ENCODE measurements around the gene ITPRIPL2. TPM values are rescaled to one million over a fixed set of nuclear protein-coding genes. Genes with fewer than 3 reads are reported as not detected.
A peak's percentile ranks its signal among the peaks of the same experiment; 100 is the strongest.

Gene ITPRIPL2
- total and polyA plus RNA-seq, 10 donors: 2.2 to 41.5 (median 24.9) TPM

- peaks cover 0 to 28% (median 20%) of the 10 kb centered on the region in 6 donors for H3K4me1 ChIP-seq
- H3K27ac ChIP-seq: no peak within 1 kb of the TSS
- peaks cover 0 to 51% (median 26%) of the 10 kb centered on the region in 7 donors for H3K27me3 ChIP-seq (replicated peaks in 1 of 7)
- DNase-seq: peak; percentile 88
- no peaks in the 10 kb centered on the region for H3K36me3 ChIP-seq
- H3K9me3 ChIP-seq: peaks cover 0 to 6% (median 0%) of the 10 kb centered on the region in 8 donors
- H3K4me3 ChIP-seq: peak within 1 kb of the TSS; percentile 21 to 76 (median 44)
- TF ChIP-seq POLR2A (IDR thresholded peaks at IDR 0.05) (no peak), CTCF (IDR thresholded peaks at IDR 0.05 in 8 of 11, conservative IDR thresholded peaks at IDR 0.05 in 3 of 11) (peak in 9 of 11 experiments; percentile 22 to 77 (median 64)), POLR2AphosphoS5 (IDR thresholded peaks at IDR 0.05) (peak in 1 of 3 donors; percentile 30)
- WGBS, 5 donors: 0 to 3% (median 1%) methylated on average over 24 to 63 of the region's 63 CpGs
- intact Hi-C loops (cut with DNase I; ENCODE audit: low total_unique reads): no loop called here
Observed at GRCh38 chr16:19167710-19168370, 54.1 kb downstream of the ITPRIPL2 start, which contains the start of gene SYT17. Gene SYT17 (plus strand): TSS chr16:19168240. CDS start chr16:19168647, 407 bp downstream.

GRCh38 chr16:19168371-19169081 is 54.8 kb downstream of the ITPRIPL2 start:
- WGBS, 5 donors: 1 to 2% (median 2%) methylated on average over 48 to 68 of the region's 68 CpGs
- H3K36me3 ChIP-seq: no peaks in the 10 kb centered on the region
- peak overlapping the region; percentile 21 to 76 (median 44) for H3K4me3 ChIP-seq
- H3K27me3 ChIP-seq (replicated peaks in 1 of 7): peaks cover 0 to 51% (median 26%) of the 10 kb centered on the region in 7 donors
- H3K9me3 ChIP-seq: peaks cover 0 to under 1% (median 0%) of the 10 kb centered on the region in 8 donors
- intact Hi-C loops (cut with DNase I; ENCODE audit: low total_unique reads): no loop called here
- H3K4me1 ChIP-seq: peaks cover 0 to 28% (median 20%) of the 10 kb centered on the region in 6 donors
- DNase-seq: peak; percentile 74
- H3K27ac ChIP-seq: no peak overlapping the region
- TF ChIP-seq CTCF (IDR thresholded peaks at IDR 0.05 in 8 of 11, conservative IDR thresholded peaks at IDR 0.05 in 3 of 11) (no peak), POLR2AphosphoS5 (IDR thresholded peaks at IDR 0.05) (no peak), POLR2A (IDR thresholded peaks at IDR 0.05) (no peak)

- DNase-seq: no peak
- peaks cover 0 to 52% (median 26%) of the 10 kb centered on the region in 7 donors for H3K27me3 ChIP-seq (replicated peaks in 1 of 7)
- peak overlapping the region in 7 of 8 donors; percentile 37 to 76 (median 46) for H3K4me3 ChIP-seq
- no peaks in the 10 kb centered on the region for H3K9me3 ChIP-seq
- TF ChIP-seq POLR2A (IDR thresholded peaks at IDR 0.05): no peak
- no peak for TF ChIP-seq CTCF (IDR thresholded peaks at IDR 0.05 in 8 of 11, conservative IDR thresholded peaks at IDR 0.05 in 3 of 11)
- TF ChIP-seq POLR2AphosphoS5 (IDR thresholded peaks at IDR 0.05): no peak
- no peaks in the 10 kb centered on the region for H3K36me3 ChIP-seq
- no peak overlapping the region for H3K27ac ChIP-seq
- peaks cover 0 to 28% (median 20%) of the 10 kb centered on the region in 6 donors for H3K4me1 ChIP-seq
- 15 to 24% (median 18%) methylated on average over 14 to 19 of the region's 19 CpGs for WGBS, 5 donors
- intact Hi-C loops (cut with DNase I; ENCODE audit: low total_unique reads): no loop called here
Observed at GRCh38 chr16:19169082-19169639, 55.4 kb downstream of the ITPRIPL2 start.

Measured in spleen (tissue), 11 donors.